Stomach (tissue), 9 donors: Measurements from ENCODE around the gene NEU2. TPM values are rescaled to one million over a fixed set of nuclear protein-coding genes. Genes with fewer than 3 reads are reported as not detected.

ENCODE experiments used
- DNase-seq, 2 donors: peaks; one replicate each; pipeline versions ENCODE4 v3.0.0 to v3.0.0-alpha.2; 2013 to 2019
- H3K27ac ChIP-seq, 5 donors: fragments of 200-600 bp in 4 of 5; sonication (generic) in 4 of 5; one replicate each; pipeline ENCODE4 v1.5.1; 2013 to 2019; ENCODE audit warnings: mild to moderate bottlenecking in 1 of 5, moderate library complexity in 1 of 5
- H3K27me3 ChIP-seq, 3 donors: fragments of 200-600 bp; sonication (generic); one replicate each; pipeline ENCODE4 v1.5.1; 2017 to 2019; ENCODE audit warnings: mixed run types in 1 of 3
- H3K36me3 ChIP-seq, 4 donors: fragments of 200-600 bp; sonication (generic); 1 replicate in 3 of 4; 2 replicates in 1 of 4; pipeline ENCODE4 v1.5.1; 2016 to 2019
- H3K4me1 ChIP-seq, 4 donors: fragments of 200-600 bp; sonication (generic); one replicate each; pipeline ENCODE4 v1.5.1; 2016 to 2019
- H3K4me3 ChIP-seq, 4 donors: fragments of 200-600 bp; sonication (generic) in 3 of 4; one replicate each; pipeline ENCODE4 v1.5.1; 2016 to 2019; ENCODE audit warnings: mild to moderate bottlenecking in 1 of 4
- H3K9me3 ChIP-seq, 4 donors: fragments of 200-600 bp; sonication (generic); one replicate each; pipeline ENCODE4 v1.5.1; 2016 to 2019
- CTCF ChIP-seq, 7 experiments: fragments of 450-650 bp in 4 of 7; fragments of 200-600 bp in 3 of 7; sonication (generic) in 3 of 7; IDR thresholded peaks; one replicate each; pipeline ENCODE4 v1.5.1; 2016 to 2019; ENCODE audit warnings: antibody characterized with exemption in 7 of 7, control low read depth in 2 of 7, mild to moderate bottlenecking in 1 of 7
- EP300 ChIP-seq: sonication (generic); formaldehyde crosslinking; IDR thresholded peaks from one replicate; pipeline ENCODE4 v1.6.1; 2017; ENCODE audit warnings: antibody characterized with exemption
- POLR2A ChIP-seq, 4 donors: fragments of 450-650 bp; IDR thresholded peaks; one replicate each; pipeline ENCODE4 v1.6.1; 2016; ENCODE audit warnings: antibody characterized with exemption in 4 of 4, control low read depth in 2 of 4, mild to moderate bottlenecking in 1 of 4, moderate library complexity in 1 of 4
- POLR2AphosphoS5 ChIP-seq, 3 donors: sonication (generic); formaldehyde crosslinking; IDR thresholded peaks; one replicate each; pipeline ENCODE4 v1.6.1; 2016; ENCODE audit warnings: antibody characterized with exemption in 3 of 3
- WGBS, 5 donors: extraction: QIAGEN DNeasy Blood & Tissue Kit in 3 of 5; methylation state at CpG; one replicate each; pipeline versions ENCODE4 v1.1.5 to v1.1.7; 2013 to 2018; 5-methylcytosine and 5-hydroxymethylcytosine counted together
- intact Hi-C: fragments of 100-400 bp; cut with DNase I; formaldehyde crosslinking; loops from one replicate; pipeline ENCODE4 v1.15.1; 2023; ENCODE audit warnings: low total_unique reads
- polyA plus RNA-seq, 3 donors: library from polyadenylated mRNA; stranded (reverse); fragments of 200-250 nt; gene quantifications; one replicate each; pipeline ENCODE4 v1.2.3, GENCODE V29; 2013
- total RNA-seq, 5 donors: library from RNA; depleted of rRNA; stranded (reverse); fragments of >200 nt; gene quantifications; one replicate each; pipeline versions ENCODE4 v1.1.0 to v1.2.3, GENCODE V29; 2014 to 2016
- donor health status: healthy with polysubstance abuse.
- donor health status: Bipolar disorder and iron deficiency.
- donor health status: healthy.

The NEU2 gene
- total and polyA plus RNA-seq, 8 donors: not detected

DNA sequence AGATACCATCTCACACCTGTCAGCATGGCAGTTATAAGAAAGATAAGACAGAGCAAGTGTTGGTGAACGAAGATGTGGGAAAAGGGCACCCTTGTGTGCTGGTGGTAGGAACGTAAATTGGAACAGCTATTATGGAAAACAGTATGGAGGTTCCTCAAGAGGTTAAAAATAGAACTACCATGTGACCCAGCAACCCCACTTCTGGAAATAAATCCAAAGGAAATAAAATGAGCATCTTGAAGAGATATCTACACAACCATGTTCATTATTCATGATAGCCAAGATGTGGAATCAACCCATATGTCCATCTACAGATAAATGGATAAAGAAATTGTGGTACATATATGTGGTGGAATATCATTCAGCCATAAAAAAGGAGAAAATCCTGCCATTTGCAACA, 46.3 kb upstream of the NEU2 start:
- no peaks in the 10 kb centered on the region for H3K9me3 ChIP-seq
- WGBS, 5 donors: 85 to 97% (median 89%) methylated on average over 2 of the region's 2 CpGs
- peaks cover 0 to 17% (median 8%) of the 10 kb centered on the region in 4 donors for H3K4me1 ChIP-seq
- H3K4me3 ChIP-seq: no peak overlapping the region
- H3K27me3 ChIP-seq: peaks cover 0 to 27% (median 0%) of the 10 kb centered on the region in 3 donors
- no peak overlapping the region for H3K27ac ChIP-seq
- TF ChIP-seq EP300 (no peak), POLR2AphosphoS5 (IDR thresholded peaks at IDR 0.05) (no peak), CTCF (IDR thresholded peaks at IDR 0.05) (no peak), POLR2A (IDR thresholded peaks at IDR 0.05) (no peak)
- intact Hi-C loops: no loop called here
- DNase-seq: no peak
- H3K36me3 ChIP-seq: no peaks in the 10 kb centered on the region

- no peak for TF ChIP-seq EP300
- no peak for TF ChIP-seq POLR2AphosphoS5 (IDR thresholded peaks at IDR 0.05)
- no peak for TF ChIP-seq POLR2A (IDR thresholded peaks at IDR 0.05)
- no peak for TF ChIP-seq CTCF (IDR thresholded peaks at IDR 0.05)
- no peaks in the 10 kb centered on the region for H3K36me3 ChIP-seq
- intact Hi-C loops: no loop called here
- peaks cover 0 to 4% (median 2%) of the 10 kb centered on the region in 4 donors for H3K4me1 ChIP-seq
- no peaks in the 10 kb centered on the region for H3K9me3 ChIP-seq
- H3K27ac ChIP-seq: no peak overlapping the region
- no peaks in the 10 kb centered on the region for H3K27me3 ChIP-seq
- no peak overlapping the region for H3K4me3 ChIP-seq
- 77 to 88% (median 86%) methylated on average over 4 of the region's 4 CpGs for WGBS, 5 donors
- no peak for DNase-seq
Observed at GRCh38 chr2:232993231-232993821, 39.1 kb upstream of the NEU2 start.

- intact Hi-C loops: no loop called here
- no peaks in the 10 kb centered on the region for H3K36me3 ChIP-seq
- DNase-seq: no peak
- no peaks in the 10 kb centered on the region for H3K9me3 ChIP-seq
- no peak overlapping the region for H3K4me3 ChIP-seq
- no peak overlapping the region for H3K27ac ChIP-seq
- no peaks in the 10 kb centered on the region for H3K27me3 ChIP-seq
- TF ChIP-seq EP300 (no peak), CTCF (IDR thresholded peaks at IDR 0.05) (no peak), POLR2A (IDR thresholded peaks at IDR 0.05) (no peak), POLR2AphosphoS5 (IDR thresholded peaks at IDR 0.05) (no peak)
- H3K4me1 ChIP-seq: no peaks in the 10 kb centered on the region
- 79 to 97% (median 90%) methylated on average over 5 of the region's 5 CpGs for WGBS, 5 donors
Observed at GRCh38 chr2:232994446-232994845, 38.0 kb upstream of the NEU2 start.

GRCh38 chr2:232997749-232998665, 34.5 kb upstream of the NEU2 start:
- Histone ChIP-seq H3K27ac (no peak overlapping the region), H3K9me3 (no peaks in the 10 kb centered on the region), H3K27me3 (no peaks in the 10 kb centered on the region), H3K4me1 (no peaks in the 10 kb centered on the region), H3K4me3 (no peak overlapping the region), H3K36me3 (no peaks in the 10 kb centered on the region)
- intact Hi-C loops: no loop called here
- no peak for TF ChIP-seq POLR2A (IDR thresholded peaks at IDR 0.05)
- TF ChIP-seq CTCF (IDR thresholded peaks at IDR 0.05): no peak
- no peak for TF ChIP-seq EP300
- TF ChIP-seq POLR2AphosphoS5 (IDR thresholded peaks at IDR 0.05): no peak
- 82 to 91% (median 89%) methylated on average over 15 to 18 of the region's 18 CpGs for WGBS, 5 donors
- DNase-seq: no peak
